Neural progenitor cell (in vitro differentiated cells): ENCODE measurements around the gene MRPL32. TPM values are rescaled to one million over a fixed set of nuclear protein-coding genes. Genes with fewer than 3 reads are reported as not detected.

Experiments used
- DNase-seq: peaks from one replicate; pipeline ENCODE4 v3.0.0-alpha.2; 2016; ENCODE audit warnings: low spot score
- H2AFZ ChIP-seq: fragments of 200-600 bp; sonication (generic); replicated peaks from 2 replicates; pipeline ENCODE4 v1.6.1; 2016; ENCODE audit warnings: antibody characterized with exemption
- H3F3A ChIP-seq: fragments of 200-600 bp; sonication (generic); 2 replicates; pipeline ENCODE4 v1.6.1; 2016; ENCODE audit warnings: antibody characterized with exemption, low read depth
- H3K27ac ChIP-seq: fragments of 200-600 bp; sonication (generic); 2 replicates; pipeline ENCODE4 v1.5.1; 2016; ENCODE audit warnings: mild to moderate bottlenecking
- H3K27me3 ChIP-seq: fragments of 200-600 bp; sonication (generic); 2 replicates; pipeline ENCODE4 v1.6.1; 2016; ENCODE audit warnings: mild to moderate bottlenecking, moderate library complexity
- H3K36me3 ChIP-seq: fragments of 200-600 bp; sonication (generic); 2 replicates; pipeline ENCODE4 v1.5.1; 2016
- H3K4me1 ChIP-seq: fragments of 200-600 bp; sonication (generic); 2 replicates; pipeline ENCODE4 v1.6.1; 2016; ENCODE audit warnings: mixed run types
- H3K4me2 ChIP-seq: fragments of 200-600 bp; sonication (generic); 2 replicates; pipeline ENCODE4 v1.6.1; 2016
- H3K4me3 ChIP-seq: fragments of 200-600 bp; sonication (generic); 2 replicates; pipeline ENCODE4 v1.5.1; 2016
- H3K79me2 ChIP-seq: fragments of 200-600 bp; sonication (generic); 2 replicates; pipeline ENCODE4 v1.6.1; 2016; ENCODE audit warnings: low read depth
- H3K9ac ChIP-seq: fragments of 200-600 bp; sonication (generic); 2 replicates; pipeline ENCODE4 v1.6.1; 2016
- H3K9me3 ChIP-seq: fragments of 200-600 bp; sonication (generic); 2 replicates; pipeline ENCODE4 v1.5.1; 2016; ENCODE audit warnings: low read depth
- H4K20me1 ChIP-seq: fragments of 200-600 bp; sonication (generic); 2 replicates; pipeline ENCODE4 v1.6.1; 2016; ENCODE audit warnings: low read depth
- H3K27ac Mint-ChIP-seq: 3 replicates; pipeline ENCODE4 v1.8.0; 2021; ENCODE audit warnings: mixed read lengths
- H3K27me3 Mint-ChIP-seq: 2 replicates; pipeline ENCODE4 v1.8.0; 2022; ENCODE audit warnings: low read depth, mild to moderate bottlenecking, inconsistent platforms, moderate library complexity, mixed read lengths; ENCODE audit not compliant: insufficient read depth
- H3K36me3 Mint-ChIP-seq: 3 replicates; pipeline ENCODE4 v1.8.0; 2021; ENCODE audit warnings: mixed read lengths
- H3K4me1 Mint-ChIP-seq: 3 replicates; pipeline ENCODE4 v1.8.0; 2021; ENCODE audit warnings: mixed read lengths
- H3K4me3 Mint-ChIP-seq: 3 replicates; pipeline ENCODE4 v1.8.0; 2021; ENCODE audit warnings: mild to moderate bottlenecking, moderate library complexity, mixed read lengths
- H3K9me3 Mint-ChIP-seq: 3 replicates; pipeline ENCODE4 v1.8.0; 2020; ENCODE audit warnings: mixed read lengths
- EZH2 ChIP-seq: fragments of 200-600 bp; sonication (generic); IDR thresholded peaks from 2 replicates; pipeline ENCODE4 v1.6.1; 2017; ENCODE audit warnings: antibody characterized with exemption, mild to moderate bottlenecking, moderate library complexity
- EZH2phosphoT487 ChIP-seq: fragments of 200-600 bp; sonication (generic); IDR thresholded peaks from 2 replicates; pipeline ENCODE4 v1.6.1; 2017; ENCODE audit warnings: antibody characterized with exemption
- total RNA-seq: library from RNA; depleted of rRNA; stranded (reverse); fragments of >200 nt; gene quantifications from 2 replicates; pipeline ENCODE4 v1.2.3, GENCODE V29; 2015; ENCODE audit warnings: low replicate concordance
- TF ChIP-seq, protein P1 (sequence below): fragments of 200-600 bp; sonication (generic); IDR thresholded peaks from 2 replicates; pipeline ENCODE4 v1.5.1; 2017; ENCODE audit warnings: antibody characterized with exemption, mild to moderate bottlenecking

MRPL32 gene
- total RNA-seq, 1 donor from 2014 or later = 133 TPM

DNA sequence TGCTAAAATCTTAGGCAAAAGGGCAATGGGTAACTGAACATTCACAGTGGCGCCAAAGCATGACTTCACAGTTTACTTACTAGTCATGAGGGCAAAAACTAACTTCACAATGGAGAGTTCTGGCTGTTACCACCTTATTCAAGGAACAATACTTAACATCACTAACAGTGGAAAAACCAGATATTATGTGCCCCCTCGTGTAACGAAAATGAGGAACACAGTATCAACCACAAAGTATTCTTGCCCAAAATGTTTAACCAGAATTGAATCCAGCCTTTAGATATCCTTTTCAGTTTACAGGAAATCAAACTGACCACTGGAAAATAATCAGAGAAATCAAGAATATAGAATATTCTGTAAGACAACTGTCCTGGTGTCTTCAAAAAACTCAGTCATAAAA lies 29.8 kb upstream of the MRPL32 start:
- no peak for DNase-seq
- Histone ChIP-seq H3K27ac (no peak overlapping the region), H3K9me3 (no peaks in the 10 kb centered on the region), H2AFZ (no peak overlapping the region), H3F3A (no peaks in the 10 kb centered on the region), H4K20me1 (no peaks in the 10 kb centered on the region), H3K36me3 (no peaks in the 10 kb centered on the region), H3K4me2 (no peak overlapping the region), H3K27me3 (no peaks in the 10 kb centered on the region), H3K4me1 (no peaks in the 10 kb centered on the region), H3K9ac (no peak overlapping the region), H3K79me2 (no peaks in the 10 kb centered on the region), H3K4me3 (no peak overlapping the region)
- H3K27ac Mint-ChIP-seq = no peak overlapping the region
- no peak overlapping the region for H3K4me3 Mint-ChIP-seq
- no peaks in the 10 kb centered on the region for H3K27me3 Mint-ChIP-seq
- no peaks in the 10 kb centered on the region for H3K9me3 Mint-ChIP-seq
- H3K36me3 Mint-ChIP-seq = peaks cover 2% of the 10 kb centered on the region
- TF ChIP-seq EZH2phosphoT487 (no peak), EZH2 (no peak)
- TF ChIP-seq, protein P1, sequence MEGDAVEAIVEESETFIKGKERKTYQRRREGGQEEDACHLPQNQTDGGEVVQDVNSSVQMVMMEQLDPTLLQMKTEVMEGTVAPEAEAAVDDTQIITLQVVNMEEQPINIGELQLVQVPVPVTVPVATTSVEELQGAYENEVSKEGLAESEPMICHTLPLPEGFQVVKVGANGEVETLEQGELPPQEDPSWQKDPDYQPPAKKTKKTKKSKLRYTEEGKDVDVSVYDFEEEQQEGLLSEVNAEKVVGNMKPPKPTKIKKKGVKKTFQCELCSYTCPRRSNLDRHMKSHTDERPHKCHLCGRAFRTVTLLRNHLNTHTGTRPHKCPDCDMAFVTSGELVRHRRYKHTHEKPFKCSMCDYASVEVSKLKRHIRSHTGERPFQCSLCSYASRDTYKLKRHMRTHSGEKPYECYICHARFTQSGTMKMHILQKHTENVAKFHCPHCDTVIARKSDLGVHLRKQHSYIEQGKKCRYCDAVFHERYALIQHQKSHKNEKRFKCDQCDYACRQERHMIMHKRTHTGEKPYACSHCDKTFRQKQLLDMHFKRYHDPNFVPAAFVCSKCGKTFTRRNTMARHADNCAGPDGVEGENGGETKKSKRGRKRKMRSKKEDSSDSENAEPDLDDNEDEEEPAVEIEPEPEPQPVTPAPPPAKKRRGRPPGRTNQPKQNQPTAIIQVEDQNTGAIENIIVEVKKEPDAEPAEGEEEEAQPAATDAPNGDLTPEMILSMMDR = no peak
- H3K4me1 Mint-ChIP-seq = no peaks in the 10 kb centered on the region

DNA sequence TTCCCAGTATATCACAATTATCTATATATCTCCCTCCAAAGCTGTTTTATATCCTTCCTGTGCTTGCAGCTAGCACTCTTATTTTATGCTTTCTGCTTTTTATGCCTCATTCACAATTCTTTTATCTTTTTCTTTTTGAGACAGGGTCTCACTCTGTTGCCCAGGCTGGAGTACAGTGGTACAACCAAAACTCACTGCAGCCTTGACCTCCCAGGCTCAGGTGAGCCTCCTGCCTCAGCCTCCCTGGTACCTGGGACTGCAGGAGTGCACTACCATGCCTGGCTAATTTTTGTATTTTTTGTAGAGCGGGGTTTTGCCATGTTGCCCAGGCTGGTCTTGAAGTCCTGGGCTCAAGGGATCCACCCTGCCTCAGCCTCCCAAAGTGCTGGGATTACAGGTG lies 26.0 kb upstream of the MRPL32 start:
- H3K79me2 ChIP-seq = peaks cover 11% of the 10 kb centered on the region
- peaks cover 12% of the 10 kb centered on the region for H3K4me1 Mint-ChIP-seq

DNA sequence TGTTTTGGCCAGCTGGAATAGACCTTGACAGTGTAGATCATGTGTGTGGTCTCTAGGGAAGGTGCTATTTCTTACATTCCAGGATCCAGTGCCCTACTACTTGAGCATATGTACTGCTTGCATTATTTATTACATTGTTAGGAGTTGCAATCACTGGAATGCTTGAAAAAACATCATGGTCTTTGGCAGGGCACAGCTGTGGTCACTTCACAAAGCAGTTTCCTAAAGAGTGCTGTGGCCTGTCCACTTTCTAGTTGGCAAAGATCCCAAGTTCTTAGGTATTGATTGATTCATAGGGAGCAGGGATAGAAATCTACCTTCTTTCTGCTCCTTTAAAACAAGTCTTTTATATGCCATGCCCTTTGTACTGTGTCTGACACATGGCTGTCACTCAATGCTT lies 24.9 kb upstream of the MRPL32 start:
- H3K36me3 Mint-ChIP-seq = peaks cover 14% of the 10 kb centered on the region
- peaks cover 17% of the 10 kb centered on the region for H3K4me1 Mint-ChIP-seq
- Histone ChIP-seq H3K9me3 (no peaks in the 10 kb centered on the region), H3K79me2 (peaks cover 13% of the 10 kb centered on the region), H3K27me3 (no peaks in the 10 kb centered on the region), H4K20me1 (no peaks in the 10 kb centered on the region), H3K9ac (no peak overlapping the region), H3K36me3 (no peaks in the 10 kb centered on the region), H3F3A (peaks cover 3% of the 10 kb centered on the region), H3K4me1 (peaks cover 10% of the 10 kb centered on the region), H3K4me3 (no peak overlapping the region), H3K27ac (no peak overlapping the region), H2AFZ (no peak overlapping the region), H3K4me2 (no peak overlapping the region)
- no peaks in the 10 kb centered on the region for H3K9me3 Mint-ChIP-seq
- TF ChIP-seq EZH2 = no peak
- TF ChIP-seq, protein P1 = no peak
- TF ChIP-seq EZH2phosphoT487 = no peak
- no peaks in the 10 kb centered on the region for H3K27me3 Mint-ChIP-seq
- H3K27ac Mint-ChIP-seq = no peak overlapping the region
- no peak for DNase-seq
- no peak overlapping the region for H3K4me3 Mint-ChIP-seq

More for the DNA sequence above, 26.0 kb upstream of the MRPL32 start:
- H3K36me3 Mint-ChIP-seq = peaks cover 14% of the 10 kb centered on the region
- peaks cover 7% of the 10 kb centered on the region for H3K4me1 ChIP-seq
- no peak overlapping the region for H3K4me2 ChIP-seq
- no peak overlapping the region for H2AFZ ChIP-seq
- DNase-seq = no peak
- H3K27ac ChIP-seq = no peak overlapping the region
- no peak overlapping the region for H3K4me3 Mint-ChIP-seq
- H3K27ac Mint-ChIP-seq = no peak overlapping the region
- no peaks in the 10 kb centered on the region for H3K27me3 Mint-ChIP-seq
- H4K20me1 ChIP-seq = no peaks in the 10 kb centered on the region
- no peaks in the 10 kb centered on the region for H3K9me3 Mint-ChIP-seq
- TF ChIP-seq EZH2 (no peak), EZH2phosphoT487 (no peak)
- TF ChIP-seq, protein P1 = no peak
- no peaks in the 10 kb centered on the region for H3K9me3 ChIP-seq
- no peak overlapping the region for H3K9ac ChIP-seq
- no peaks in the 10 kb centered on the region for H3K36me3 ChIP-seq
- H3K4me3 ChIP-seq = no peak overlapping the region
- H3K27me3 ChIP-seq = no peaks in the 10 kb centered on the region
- H3F3A ChIP-seq = no peaks in the 10 kb centered on the region
